SH-SY5Y (cell line): ENCODE data around the gene USP47.

Source experiments
- GATA2 ChIP-seq: IDR thresholded peaks from 2 replicates; pipeline ENCODE4 v1.6.1; 2011; ENCODE audit warnings: mild to moderate bottlenecking, low read depth, low read length
- GATA3 ChIP-seq: IDR thresholded peaks from 2 replicates; pipeline ENCODE4 v1.6.1; 2011; ENCODE audit warnings: low read depth, mild to moderate bottlenecking, low read length, moderate library complexity

GRCh38 chr11:11864803-11865202 is 23.0 kb downstream of the USP47 start:
- TF ChIP-seq GATA3 (no peak), GATA2 (no peak)
